Activated CD4-positive, alpha-beta T cell treated with anti-CD3 and anti-CD28 coated beads, Interleukin-2, amount 50 U/mL, for 16 hours (primary cell): ENCODE results near the gene CXXC5.

Experiments used
- DNase-seq: peaks from one replicate; pipeline ENCODE4 v3.0.0-alpha.2; 2020

The CXXC5 gene

DNA sequence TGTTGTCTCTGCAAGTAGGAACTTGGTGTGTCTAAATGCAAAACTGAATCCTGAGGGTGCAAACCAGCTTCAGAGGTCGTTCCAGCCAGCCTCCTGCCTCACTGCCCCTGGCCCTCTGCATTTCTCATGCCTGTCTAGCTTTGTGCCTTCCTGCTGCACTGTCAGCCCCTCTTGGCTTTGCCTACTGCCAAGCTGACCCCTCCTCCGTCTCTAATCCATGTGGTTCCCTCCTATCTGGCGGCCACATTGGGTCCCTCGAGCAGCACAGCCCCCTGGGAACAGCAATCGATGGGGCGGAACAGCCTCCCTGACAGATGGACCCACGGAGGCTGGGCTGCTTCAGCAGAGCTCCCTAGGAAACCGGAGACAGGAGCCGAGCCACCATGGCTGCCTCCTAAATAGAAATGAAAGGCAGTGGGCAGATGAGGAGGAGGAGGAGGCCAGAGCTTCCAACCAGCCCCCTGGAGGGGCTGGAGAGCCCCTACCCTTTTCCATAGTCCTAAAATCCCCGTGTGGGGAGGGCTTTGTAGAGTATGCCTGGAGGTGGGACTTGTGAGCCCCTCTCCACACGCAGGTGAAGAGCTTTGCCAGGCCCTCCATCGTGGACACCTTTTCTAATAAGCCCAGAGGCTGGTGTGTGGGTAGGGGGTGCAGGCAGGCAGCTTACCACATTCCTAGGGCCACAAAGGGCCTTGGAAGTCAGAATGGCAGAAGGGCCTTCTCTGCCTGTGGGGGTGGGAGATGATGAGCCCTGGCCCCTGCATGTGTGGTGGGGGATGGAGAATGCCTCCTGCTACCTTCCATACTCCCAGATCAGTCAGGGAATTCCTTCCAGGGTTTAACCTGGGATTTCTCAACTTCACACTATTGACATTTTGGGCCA is 9.2 kb upstream of the CXXC5 start:
- DNase-seq: no peak

DNA sequence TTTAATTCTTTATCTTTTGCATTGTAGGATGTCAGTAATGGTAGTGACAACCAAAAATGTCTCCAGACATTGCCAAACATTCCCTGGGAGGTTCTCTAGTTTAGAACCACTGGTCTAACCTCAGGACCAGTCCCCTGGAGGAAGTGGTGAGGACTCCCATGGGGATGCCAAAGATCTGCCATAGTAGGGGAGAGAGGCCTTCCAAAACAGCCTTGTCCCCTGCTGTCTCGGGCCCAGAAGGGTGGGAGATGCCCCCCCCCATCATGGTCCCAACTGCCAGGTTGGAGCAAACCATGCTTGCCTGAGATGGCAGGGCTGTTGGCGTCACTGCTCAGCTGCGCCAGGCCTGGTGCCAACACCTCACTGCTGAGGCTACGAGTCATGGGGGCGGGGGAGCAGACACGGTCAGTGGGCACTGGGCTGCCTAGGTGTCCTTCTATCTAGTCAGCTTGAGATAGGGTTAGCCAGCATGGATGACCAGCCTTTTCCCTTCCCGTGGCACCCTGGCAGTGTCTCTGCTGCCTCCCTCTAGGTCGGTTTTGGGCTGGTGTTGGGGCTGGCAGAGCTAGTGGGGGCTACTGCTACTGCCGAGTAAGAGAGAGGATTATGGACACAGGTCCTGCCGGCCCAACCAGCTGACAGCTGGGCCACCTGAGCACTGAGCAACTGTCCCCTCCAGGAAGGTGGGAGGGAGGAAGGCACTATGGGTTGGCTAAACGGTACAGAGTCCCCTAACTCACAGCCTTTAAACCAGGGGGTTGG is 8.3 kb upstream of the CXXC5 start:
- DNase-seq: no peak

GRCh38 chr5:139640421-139641115 is 7.6 kb upstream of the CXXC5 start:
- DNase-seq: no peak

- DNase-seq: no peak
Measured at GRCh38 chr5:139641116-139642080, 6.8 kb upstream of the CXXC5 start.

DNA sequence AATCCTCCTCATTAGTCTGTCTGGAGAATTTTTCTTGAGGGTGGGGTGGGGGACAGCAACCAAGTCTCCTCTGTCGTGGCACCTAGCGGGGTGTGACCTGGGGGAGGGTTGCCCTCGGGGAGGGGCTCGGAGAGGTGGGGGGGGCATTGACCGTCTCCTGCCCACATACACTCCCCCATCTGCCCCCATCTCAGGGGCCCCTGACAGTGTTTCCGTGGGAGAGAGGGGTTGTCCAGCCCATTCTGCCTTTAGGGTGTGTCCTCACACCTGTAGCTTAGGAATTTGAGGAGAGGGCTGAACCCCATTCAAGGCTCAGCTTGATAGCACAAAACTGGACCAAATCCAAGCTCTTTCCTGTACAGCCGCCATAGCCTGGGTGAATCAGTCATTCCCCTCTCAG is 5.9 kb upstream of the CXXC5 start:
- no peak for DNase-seq

DNA sequence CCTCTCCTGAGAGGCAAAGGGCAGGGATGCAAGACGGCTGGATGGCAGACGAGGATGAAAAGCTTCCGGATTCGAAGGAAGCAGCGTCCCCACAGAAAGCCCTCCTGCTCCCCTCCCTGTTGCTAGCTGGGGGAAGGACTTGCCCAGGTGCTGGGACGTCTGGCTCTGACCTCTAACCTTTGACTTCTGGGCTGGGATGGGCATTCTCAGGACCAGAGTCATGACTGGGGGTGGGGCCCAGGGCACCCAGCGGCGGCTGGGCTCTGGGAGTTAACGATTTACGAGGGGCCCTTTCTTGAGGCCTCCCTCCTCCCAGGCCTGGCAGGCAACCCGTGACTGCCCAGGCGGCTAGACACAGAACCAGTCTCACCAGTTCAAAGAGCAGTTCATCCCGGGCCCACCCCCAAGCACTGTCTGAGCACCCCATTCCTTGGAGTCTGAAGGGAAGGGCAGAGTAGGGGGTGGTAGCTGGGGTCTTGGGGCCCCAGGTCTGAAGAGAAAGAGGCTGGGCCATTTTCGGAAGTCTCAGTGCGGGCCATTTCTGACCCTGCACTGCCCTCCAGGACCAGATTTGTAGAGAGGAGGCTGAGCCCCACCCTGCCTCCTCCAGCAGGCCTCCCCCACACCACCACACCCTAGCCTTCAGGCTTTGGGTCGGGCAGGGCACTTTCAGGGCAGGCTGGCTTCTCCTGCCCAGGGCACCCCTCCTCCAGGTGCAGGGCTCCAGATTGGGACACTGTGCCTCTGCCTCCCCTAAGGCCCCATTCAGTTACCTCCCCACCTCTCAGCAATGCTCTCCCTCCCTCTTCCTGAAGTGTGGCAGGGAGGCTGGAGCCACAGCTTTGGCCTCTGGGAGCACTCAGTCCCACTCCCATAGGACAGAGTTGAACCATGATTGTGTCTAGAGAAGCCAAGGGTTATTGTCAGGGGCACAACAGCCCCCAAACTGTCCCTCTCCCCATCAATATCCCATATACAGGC is 5.0 kb upstream of the CXXC5 start:
- no peak for DNase-seq

- DNase-seq: no peak
Measured at GRCh38 chr5:139644001-139644456, 4.1 kb upstream of the CXXC5 start.

DNA sequence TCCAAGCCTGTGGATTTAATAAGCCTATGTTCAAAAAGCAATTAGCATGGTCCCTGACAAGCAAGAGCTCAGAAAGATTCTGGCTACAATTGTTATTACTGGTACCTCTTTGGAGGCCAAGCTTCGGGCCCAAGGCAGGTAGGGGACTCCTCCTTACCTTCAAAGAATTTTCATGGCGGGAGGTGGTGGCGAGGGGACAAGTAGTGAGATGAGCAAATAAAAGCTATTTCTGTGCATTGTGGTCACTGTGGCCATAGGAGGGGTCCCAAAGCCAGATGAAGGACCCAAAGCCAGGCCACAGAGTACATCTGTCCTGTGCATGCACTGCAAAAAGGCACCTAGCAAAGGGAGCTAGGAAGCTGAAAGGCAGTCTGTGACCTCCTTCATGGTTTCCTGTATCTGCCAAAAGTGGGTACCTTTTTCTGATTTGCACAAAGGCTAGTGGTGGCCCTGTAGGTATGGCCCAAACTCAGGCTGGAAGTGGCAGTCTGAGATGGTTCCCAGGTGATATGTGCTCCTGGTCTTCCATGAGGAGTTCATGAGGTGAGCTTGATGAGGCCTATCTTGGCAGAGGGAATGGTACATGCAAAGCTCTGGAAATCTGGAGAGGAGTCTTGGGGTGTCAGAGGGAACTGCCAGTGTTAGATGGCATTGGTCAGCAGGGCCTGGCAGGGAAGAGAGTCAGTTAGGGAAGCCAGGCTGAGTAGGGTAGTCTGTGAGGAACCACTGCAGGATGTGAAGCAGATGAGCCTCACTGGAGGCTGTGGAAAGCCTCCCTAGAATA is 3.3 kb upstream of the CXXC5 start:
- DNase-seq: no peak

- DNase-seq: no peak
Measured at GRCh38 chr5:139645430-139645871, 2.7 kb upstream of the CXXC5 start.

GRCh38 chr5:139646111-139646510 is 2.0 kb upstream of the CXXC5 start:
- DNase-seq: no peak

GRCh38 chr5:139646912-139647505 is 1.1 kb upstream of the CXXC5 start:
- DNase-seq: no peak

DNA sequence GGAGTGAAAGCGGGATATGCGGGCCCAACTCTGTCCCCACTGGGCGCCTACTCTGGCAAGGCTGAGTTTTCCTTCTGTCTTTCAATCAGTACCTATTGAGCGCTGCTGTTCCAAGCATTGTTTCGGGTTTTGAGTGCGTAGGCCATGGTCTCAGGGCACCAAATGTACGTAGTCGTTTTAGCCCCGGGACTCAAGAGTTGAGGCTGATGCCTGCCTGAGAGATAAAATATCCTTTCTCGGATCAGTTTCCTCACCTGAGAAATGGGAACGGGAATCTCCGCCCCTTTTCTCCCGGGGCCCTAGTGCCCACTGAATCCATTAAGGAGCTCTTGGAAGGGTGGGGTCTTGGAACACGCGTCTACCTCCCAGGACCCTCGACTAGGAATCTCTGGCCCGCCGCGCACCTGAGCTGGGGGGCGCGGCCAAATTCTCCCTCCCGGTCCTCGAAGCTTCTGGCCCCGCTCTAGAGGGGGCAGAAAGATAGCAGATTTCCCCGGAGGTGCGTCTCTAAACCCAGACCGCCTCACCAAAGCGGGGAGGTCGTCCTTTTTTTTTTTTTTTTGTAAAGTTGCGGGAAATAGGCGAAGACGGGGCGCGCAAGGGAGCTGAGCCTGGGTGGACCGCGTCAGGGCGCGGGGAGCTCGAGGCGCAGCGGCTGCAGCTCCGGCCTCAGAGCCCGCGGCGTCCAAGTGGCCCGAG is 494 bp upstream of the CXXC5 start:
- DNase-seq: no peak

DNA sequence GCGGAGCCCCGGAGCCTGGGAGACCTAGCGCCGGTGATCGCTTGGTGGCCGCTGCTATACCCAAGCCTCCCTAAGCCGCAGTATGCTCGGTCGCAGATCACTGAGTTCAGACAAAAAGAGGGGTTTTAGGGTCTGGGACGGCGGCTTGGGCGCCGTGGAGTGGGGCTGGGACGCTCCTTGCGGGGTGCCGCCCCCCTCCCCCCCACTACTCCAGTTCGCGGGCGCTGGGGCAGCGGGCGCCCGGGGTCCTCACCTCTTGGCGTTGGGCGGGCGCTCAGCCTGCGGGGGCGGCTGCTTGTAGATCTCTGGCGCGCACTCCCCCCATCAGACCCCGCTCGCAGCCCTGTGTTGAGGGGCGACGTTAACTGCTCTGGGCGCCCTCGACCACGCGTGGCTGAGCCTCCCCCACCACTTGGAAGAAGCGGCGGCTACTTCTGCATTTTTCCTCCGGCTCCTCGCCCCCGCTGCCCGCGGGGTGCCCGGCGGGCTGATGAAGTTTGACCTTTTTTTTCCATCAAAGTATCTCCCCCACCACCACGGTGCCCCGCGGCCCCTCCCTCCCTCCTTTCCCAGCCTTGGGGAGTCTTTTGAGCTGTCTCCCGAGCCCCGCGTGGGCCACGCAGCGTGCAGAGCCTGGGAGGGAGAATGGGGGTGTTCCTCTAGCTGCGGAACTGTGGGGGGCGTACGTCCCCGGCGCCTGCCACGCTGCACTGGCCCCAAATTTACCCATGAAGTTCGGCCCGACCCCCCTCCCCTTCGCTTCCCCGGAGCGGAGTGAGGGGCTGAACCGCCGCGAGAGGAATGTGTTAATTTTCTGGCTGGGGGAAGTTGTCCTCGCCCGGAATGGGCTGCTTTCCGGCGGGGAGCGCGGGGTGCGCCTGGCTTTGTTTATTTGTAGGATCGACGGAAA is 1.2 kb downstream of the CXXC5 start:
- no peak for DNase-seq

DNA sequence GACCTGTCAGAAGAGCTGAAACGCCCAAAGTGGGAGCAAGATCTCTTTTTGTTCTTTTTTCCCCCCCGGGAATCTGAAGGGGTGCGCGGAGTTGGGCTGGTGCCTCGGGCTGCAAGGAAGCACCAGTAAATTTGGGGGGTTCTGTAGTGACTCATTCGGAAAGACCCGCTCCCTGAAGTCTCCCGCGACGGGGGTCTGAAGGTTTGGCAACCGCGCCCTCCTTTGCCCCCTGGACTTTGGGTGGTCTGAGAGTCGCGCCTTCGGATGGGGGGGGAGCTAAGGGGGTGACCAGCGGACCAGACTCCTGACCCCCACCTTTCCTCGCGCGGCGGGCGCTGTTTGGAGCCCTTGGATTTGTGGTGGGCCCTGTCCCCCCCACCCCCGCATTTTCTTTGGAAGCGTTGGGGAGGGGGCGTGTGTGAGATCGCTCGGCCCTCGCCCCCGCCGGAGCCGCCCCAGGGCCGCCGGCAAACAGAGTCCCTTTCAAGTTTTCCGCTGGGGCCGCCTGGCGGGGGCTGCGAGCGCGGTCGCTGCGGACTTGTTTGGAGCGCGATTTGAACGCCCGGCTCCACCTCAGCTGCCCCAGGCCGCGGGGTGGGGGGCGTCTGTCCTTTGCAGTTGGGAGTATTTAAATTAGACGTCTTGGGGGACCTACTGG is 2.0 kb downstream of the CXXC5 start:
- no peak for DNase-seq

DNA sequence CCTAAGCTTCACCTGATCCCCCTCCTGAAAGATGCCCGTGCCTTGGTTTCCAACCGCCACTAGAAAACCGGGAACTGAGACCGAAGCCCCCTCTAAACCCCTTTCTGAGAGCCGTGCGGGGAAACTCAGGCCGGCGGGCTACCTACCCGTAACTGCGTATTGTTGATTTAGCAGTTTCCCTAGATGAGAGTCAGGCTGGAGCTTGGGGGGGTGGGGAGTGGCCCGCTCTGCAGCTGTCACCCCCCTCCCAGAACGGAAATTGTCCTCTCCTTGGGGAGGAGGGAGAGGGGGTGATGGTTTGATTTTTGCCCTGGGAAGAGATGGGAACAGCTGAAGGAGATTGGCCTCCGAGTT is 2.5 kb downstream of the CXXC5 start:
- DNase-seq: no peak

DNA sequence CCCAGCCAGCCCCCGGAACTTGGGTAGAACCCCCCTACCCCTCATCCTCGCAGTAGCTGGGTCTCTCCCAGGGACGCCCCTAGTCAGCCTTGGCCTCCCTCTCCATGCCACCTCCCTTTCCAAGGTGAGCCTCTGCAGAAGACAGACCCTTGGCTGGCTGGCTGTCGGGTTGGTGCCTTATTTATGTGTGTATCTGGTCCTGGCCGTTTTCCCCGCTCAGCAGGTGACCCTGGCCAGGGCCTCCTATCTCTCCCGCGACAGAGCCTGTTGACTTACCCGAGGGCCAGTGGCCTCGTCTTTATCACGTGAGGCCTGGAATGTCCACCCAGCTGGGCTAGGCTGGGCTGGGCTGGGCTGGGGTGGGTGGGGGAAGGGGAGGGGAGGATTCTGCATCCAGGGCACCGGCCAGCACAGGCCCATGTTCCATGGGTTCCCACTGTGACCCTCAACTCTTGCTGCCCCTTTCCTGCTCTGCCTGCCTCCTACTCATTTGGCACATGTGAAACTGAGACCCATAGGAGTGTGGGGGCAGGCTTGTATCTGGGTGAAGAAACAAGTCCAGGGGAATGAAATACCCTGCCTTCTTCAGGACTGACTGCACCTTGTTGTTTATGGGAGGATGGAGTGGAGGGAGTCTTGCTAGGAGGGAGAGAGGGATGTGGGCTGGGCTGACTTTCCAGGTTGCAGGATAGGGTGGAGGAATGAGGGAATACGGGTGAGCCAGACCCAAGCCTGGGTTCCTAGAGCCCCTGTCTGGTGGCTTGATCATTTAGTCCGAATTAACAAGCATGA is 3.1 kb downstream of the CXXC5 start:
- DNase-seq: no peak
